ENCODE data around the gene INSRR. TPM values are rescaled to one million over a fixed set of nuclear protein-coding genes. Genes with fewer than 3 reads are reported as not detected.

The INSRR gene
- total and polyA plus RNA-seq, 9 of the 15 experiments (the other 6 are each of a cell fraction or from before 2014, with no cell fraction given) = 0.03 to 0.18 (median 0.06) TPM; not detected in 3

- no peak for TF ChIP-seq ADNP (tag; IDR thresholded peaks at IDR 0.05)
- TF ChIP-seq ATF7 (IDR thresholded peaks at IDR 0.05) = no peak
- no peak for TF ChIP-seq DACH1 (IDR thresholded peaks at IDR 0.05; ENCODE audit: partially characterized antibody)
- TF ChIP-seq ELF2 (CRISPR knock-in tag; IDR thresholded peaks at IDR 0.05) = no peak
- no peak for TF ChIP-seq GATA2 (CRISPR knock-in tag; IDR thresholded peaks at IDR 0.05)
- TF ChIP-seq NCOA2 (IDR thresholded peaks at IDR 0.05; ENCODE audit: partially characterized antibody in 2 of 2) = no peak
- peak; percentile 83 for TF ChIP-seq SMC3 (conservative IDR thresholded peaks at IDR 0.05; ENCODE audit: insufficient read depth, low read depth, low read length)
- TF ChIP-seq ZNF217 (CRISPR knock-in tag; IDR thresholded peaks at IDR 0.05) = no peak
- TF ChIP-seq PBX2 (CRISPR knock-in tag; IDR thresholded peaks at IDR 0.05; ENCODE audit: low read depth) = no peak
- no peak for TF ChIP-seq PBX2 (tag; conservative IDR thresholded peaks at IDR 0.05; ENCODE audit: low read depth)
- no peak for TF ChIP-seq RBBP5 (IDR thresholded peaks at IDR 0.05; ENCODE audit: borderline replicate concordance, insufficient read depth, low read length, poor library complexity, severe bottlenecking)
- TF ChIP-seq ZBTB40 (IDR thresholded peaks at IDR 0.05) = 0 out of 2 replicates have a peak, but pooled peaks have one; percentile 31
- TF ChIP-seq ZBTB40 (CRISPR knock-in tag; IDR thresholded peaks at IDR 0.05) = no peak
- TF ChIP-seq CEBPB (tag; IDR thresholded peaks at IDR 0.05) = no peak
- TF ChIP-seq STAT5A (IDR thresholded peaks at IDR 0.05; ENCODE audit: borderline replicate concordance, low read length) = no peak
- no peak for TF ChIP-seq CREM (IDR thresholded peaks at IDR 0.05; ENCODE audit: low read depth)
These were observed 1.3 kb upstream of the INSRR start (continued) for GRCh38 chr1:156860113-156860627.

All from K562 (cell line).